Stimulated activated CD8-positive, alpha-beta memory T cell treated with anti-CD3 and anti-CD28 coated beads, Interleukin-12 subunit alpha, Interleukin-12 subunit beta, amount 100 ng/mL, for 4 hours (primary cell): ENCODE measurements around the gene CARD16.

Source experiments
- DNase-seq: peaks from one replicate; pipeline ENCODE4 v3.0.0-alpha.2; 2020; ENCODE audit warnings: low read depth

The CARD16 gene

GRCh38 chr11:104992781-104993180 lies 52.4 kb downstream of the CARD16 start:
- no peak for DNase-seq

GRCh38 chr11:104991994-104992393 lies 53.1 kb downstream of the CARD16 start:
- DNase-seq = no peak
